Stromal cell of bone marrow (primary cell): ENCODE results near the gene LSAMP.

Experiments
- DNase-seq: peaks from one replicate; pipeline ENCODE4 v3.0.0-alpha.2; 2012; ENCODE audit warnings: low read depth

LSAMP gene

GRCh38 chr3:116052602-116053001 is 392.7 kb downstream of the LSAMP start:
- DNase-seq = no peak

GRCh38 chr3:116051586-116051985 is 393.7 kb downstream of the LSAMP start:
- no peak for DNase-seq

GRCh38 chr3:116051040-116051439 is 394.2 kb downstream of the LSAMP start:
- DNase-seq = no peak

- no peak for DNase-seq
Measured at GRCh38 chr3:116050311-116050915, 394.9 kb downstream of the LSAMP start.

- DNase-seq = no peak
Measured at GRCh38 chr3:116048991-116049390, 396.3 kb downstream of the LSAMP start.

- DNase-seq = no peak
Measured at GRCh38 chr3:116046350-116046749, 398.9 kb downstream of the LSAMP start.

- no peak for DNase-seq
Measured at GRCh38 chr3:116045314-116045713, 400.0 kb downstream of the LSAMP start.

- no peak for DNase-seq
Measured at GRCh38 chr3:116040152-116040551, 405.1 kb downstream of the LSAMP start.

- DNase-seq = no peak
Measured at GRCh38 chr3:116039651-116039985, 405.7 kb downstream of the LSAMP start.

- DNase-seq = peak; percentile 22
Measured at GRCh38 chr3:116038968-116039650, 406.2 kb downstream of the LSAMP start.

GRCh38 chr3:116037954-116038911 is 407.1 kb downstream of the LSAMP start:
- no peak for DNase-seq

GRCh38 chr3:116035429-116035828 is 409.9 kb downstream of the LSAMP start:
- no peak for DNase-seq

GRCh38 chr3:116034794-116035193 is 410.5 kb downstream of the LSAMP start:
- DNase-seq = no peak

- no peak for DNase-seq
Measured at GRCh38 chr3:116034086-116034485, 411.2 kb downstream of the LSAMP start.

GRCh38 chr3:116033516-116033915 is 411.8 kb downstream of the LSAMP start:
- DNase-seq = no peak

- DNase-seq = no peak
Measured at GRCh38 chr3:116032176-116032575, 413.1 kb downstream of the LSAMP start.

- DNase-seq = no peak
Measured at GRCh38 chr3:116030131-116030850, 415.0 kb downstream of the LSAMP start.

- DNase-seq = no peak
Measured at GRCh38 chr3:116029266-116029665, 416.0 kb downstream of the LSAMP start.

- DNase-seq = no peak
Measured at GRCh38 chr3:116028157-116028556, 417.1 kb downstream of the LSAMP start.

GRCh38 chr3:116020989-116021388 is 424.3 kb downstream of the LSAMP start:
- DNase-seq = no peak

GRCh38 chr3:116020495-116020894 is 424.8 kb downstream of the LSAMP start:
- DNase-seq = no peak

GRCh38 chr3:116019254-116019763 is 426.0 kb downstream of the LSAMP start:
- no peak for DNase-seq
